K562 (cell line): ENCODE results near the gene PALLD. TPM values are rescaled to one million over a fixed set of nuclear protein-coding genes. Genes with fewer than 3 reads are reported as not detected.

Experiments
- ATAC-seq: fragments of 200-7000 bp; cut with Tn5 transposase; 3 replicates; pipeline ENCODE4 v1.9.1; 2020; ENCODE audit warnings: moderate library complexity
- BruUV-seq: library from RNA; stranded (reverse); fragments of 400-500 nt; replicated peaks from 2 replicates; lab custom pipeline; 2021; lab: Mats Ljungman, UMichigan
- CTCF ChIA-PET: fragments of 300-600 bp; formaldehyde crosslinking; extraction: SDS; loops from one replicate; lab custom pipeline; 2021; ENCODE audit warnings: low intra/inter-chr PET ratio; lab: Yijun Ruan, JAX
- POLR2A ChIA-PET: fragments of 300-600, 350-650 bp; sonication (Branson Sonifier 250); formaldehyde crosslinking; extraction: SDS; loops from one replicate; lab custom pipeline; 2021; ENCODE audit warnings: antibody characterized with exemption, inconsistent platforms; lab: Yijun Ruan, JAX
- DNase-seq, 4 experiments: peaks; one replicate each; pipeline versions ENCODE4 v3.0.0 to v3.0.0-alpha.2; 2011 to 2018; ENCODE audit warnings: low spot score in 3 of 4, mixed read lengths in 3 of 4; ENCODE audit errors: extremely low read depth in 1 of 4
- FAIRE-seq: peaks from 2 replicates; lab custom pipeline; 2011; peaks lifted over from hg19 to GRCh38; lab: Jason Lieb, UNC
- H2AFZ ChIP-seq: 2 replicates; pipeline ENCODE4 v1.6.0; 2011; ENCODE audit warnings: low read depth, low read length, control low read depth, inconsistent platforms
- H3K27ac ChIP-seq: fragments of 200-600 bp; 3 replicates; pipeline ENCODE4 v1.8.0; 2011; ENCODE audit warnings: low read depth, mild to moderate bottlenecking, control low read depth, inconsistent platforms, low read length, moderate library complexity, mixed read lengths; ENCODE audit errors: extremely low read depth
- H3K27me3 ChIP-seq, 2 experiments: fragments of 300-600 bp in 1 of 2; 2 replicates in 1 of 2; 3 replicates in 1 of 2; pipeline versions ENCODE4 v1.6.0 to v1.8.0; 2011; ENCODE audit warnings: inconsistent platforms in 2 of 2, low read length in 2 of 2, mild to moderate bottlenecking in 1 of 2, mixed read lengths in 1 of 2, moderate library complexity in 1 of 2; ENCODE audit not compliant: control insufficient read depth in 2 of 2, insufficient read depth in 2 of 2
- H3K36me3 ChIP-seq: fragments of 300-600 bp; 3 replicates; pipeline ENCODE4 v1.8.0; 2011; ENCODE audit warnings: mild to moderate bottlenecking, low read length, inconsistent platforms; ENCODE audit not compliant: control insufficient read depth, insufficient read depth
- H3K4me1 ChIP-seq, 2 experiments: fragments of 200-600 bp in 1 of 2; replicated peaks in 1 of 2; 2 replicates in 1 of 2; 3 replicates in 1 of 2; pipeline versions ENCODE4 v1.5.1 to v1.8.0; 2011; ENCODE audit warnings: inconsistent platforms in 2 of 2, low read length in 2 of 2, mild to moderate bottlenecking in 1 of 2, mixed read lengths in 1 of 2, moderate library complexity in 1 of 2; ENCODE audit not compliant: control insufficient read depth in 2 of 2, insufficient read depth in 2 of 2
- H3K4me2 ChIP-seq: 2 replicates; pipeline ENCODE4 v1.6.1; 2011; ENCODE audit warnings: low read length, control low read depth, inconsistent platforms, mixed read lengths; ENCODE audit not compliant: insufficient read depth
- H3K4me3 ChIP-seq: fragments of 200-600 bp; sonication (generic), shearing (Covaris generic); 2 replicates; pipeline ENCODE4 v1.5.1; 2016; ENCODE audit warnings: control low read depth, inconsistent platforms
- H3K79me2 ChIP-seq: fragments of 200-600 bp; 3 replicates; pipeline ENCODE4 v1.8.0; 2011; ENCODE audit warnings: low read length, inconsistent platforms; ENCODE audit not compliant: control insufficient read depth, insufficient read depth
- H3K9ac ChIP-seq, 2 experiments: 2 replicates each; pipeline versions ENCODE4 v1.6.0 to v1.6.1; 2011; ENCODE audit warnings: low read depth in 2 of 2, low read length in 2 of 2, control low read depth in 1 of 2, inconsistent platforms in 1 of 2, mild to moderate bottlenecking in 1 of 2, mixed read lengths in 1 of 2; ENCODE audit not compliant: insufficient read depth in 1 of 2
- H3K9me1 ChIP-seq: one replicate; pipeline ENCODE4 v1.6.0; 2011; ENCODE audit warnings: inconsistent platforms, mild to moderate bottlenecking, low read length, moderate library complexity; ENCODE audit not compliant: control insufficient read depth, insufficient read depth
- H3K9me3 ChIP-seq: replicated peaks from 2 replicates; pipeline ENCODE4 v1.5.1; 2011; ENCODE audit warnings: low read depth, low read length, inconsistent platforms; ENCODE audit not compliant: control insufficient read depth, insufficient read depth
- H4K20me1 ChIP-seq: replicated peaks from 2 replicates; pipeline ENCODE4 v1.6.1; 2011; ENCODE audit warnings: low read length, inconsistent platforms, mixed read lengths; ENCODE audit not compliant: control insufficient read depth, insufficient read depth
- CBFA2T3 ChIP-seq: fragments of 450-650 bp; IDR thresholded peaks from 2 replicates; pipeline ENCODE4 v1.6.1; 2017
- CHCHD3 ChIP-seq: fragments of 250-450 bp; sonication (Bioruptor Pico); IDR thresholded peaks from 2 replicates; pipeline ENCODE4 v2.1.2; 2022; ENCODE audit warnings: mild to moderate bottlenecking
- DDX20 ChIP-seq: fragments of 450-650 bp; IDR thresholded peaks from 2 replicates; pipeline ENCODE4 v1.6.1; 2016; ENCODE audit warnings: missing genetic modification characterization, low read depth, mild to moderate bottlenecking, missing compliant biosample characterization, moderate library complexity
- EHMT2 ChIP-seq: fragments of 450-650 bp; IDR thresholded peaks from 2 replicates; pipeline ENCODE4 v1.6.1; 2018; ENCODE audit warnings: antibody characterized with exemption
- ELK1 ChIP-seq: sonication (generic); formaldehyde crosslinking; IDR thresholded peaks from 2 replicates; pipeline ENCODE4 v1.8.1; 2022; ENCODE audit warnings: missing genetic modification reagents
- FOXA3 ChIP-seq, 2 experiments: fragments of 450-650 bp in 1 of 2; sonication (generic) in 1 of 2; formaldehyde crosslinking; IDR thresholded peaks in 1 of 2; conservative IDR thresholded peaks in 1 of 2; 2 replicates each; pipeline versions ENCODE4 v1.4.0 to v1.8.0; 2020 to 2022; ENCODE audit warnings: mild to moderate bottlenecking in 2 of 2, missing genetic modification reagents in 1 of 2
- GTF2E2 ChIP-seq: fragments of 200-800 bp; sonication (Bioruptor generic); IDR thresholded peaks from 2 replicates; pipeline ENCODE4 v1.6.1; 2016; ENCODE audit warnings: missing genetic modification characterization, missing compliant biosample characterization
- HDAC8 ChIP-seq: fragments of 450-650 bp; IDR thresholded peaks from 2 replicates; pipeline ENCODE4 v1.6.1; 2016; ENCODE audit warnings: mild to moderate bottlenecking, missing genetic modification characterization, moderate library complexity, missing compliant biosample characterization
- HNRNPH1 ChIP-seq: fragments of 200-400 bp; formaldehyde crosslinking; optimal IDR thresholded peaks from 2 replicates; pipeline ENCODE3; 2017; ENCODE audit warnings: low read depth, mild to moderate bottlenecking, low read length, moderate library complexity
- PHTF2 ChIP-seq: fragments of 250-450 bp; sonication (Bioruptor Pico); IDR thresholded peaks from 2 replicates; pipeline ENCODE4 v1.5.0; 2021; ENCODE audit warnings: mild to moderate bottlenecking
- SETDB1 ChIP-seq: IDR thresholded peaks from one replicate; pipeline ENCODE4 v1.6.1; 2012; ENCODE audit warnings: low read length, control low read depth, inconsistent platforms
- SMAD2 ChIP-seq: fragments of 150-350 bp; IDR thresholded peaks from 2 replicates; pipeline ENCODE4 v1.6.1; 2014; ENCODE audit warnings: low read depth, mild to moderate bottlenecking, low read length
- SMAD3 ChIP-seq: fragments of 450-650 bp; formaldehyde crosslinking; conservative IDR thresholded peaks from 2 replicates; pipeline ENCODE4 v1.4.0; 2020; ENCODE audit warnings: mild to moderate bottlenecking
- TGIF2 ChIP-seq: sonication (generic); formaldehyde crosslinking; IDR thresholded peaks from 2 replicates; pipeline ENCODE4 v1.8.1; 2022; ENCODE audit warnings: mild to moderate bottlenecking, missing genetic modification reagents, moderate library complexity
- ZNF232 ChIP-seq: sonication (generic); formaldehyde crosslinking; IDR thresholded peaks from 2 replicates; pipeline ENCODE4 v1.8.0; 2022; ENCODE audit warnings: mild to moderate bottlenecking, missing genetic modification reagents
- WGBS: fragments of 100-300 bp; shearing (Covaris generic); methylation state at CpG from one replicate; pipeline ENCODE4 v1.1.6; 2016; ENCODE audit warnings: low coverage, mixed read lengths; ENCODE audit not compliant: insufficient coverage; ENCODE audit errors: missing lambda C conversion rate; 5-methylcytosine and 5-hydroxymethylcytosine counted together
- in situ Hi-C: fragments of 300-500 bp; cut with MboI; formaldehyde crosslinking; loops from 4 replicates; pipeline ENCODE4 v1.15.0; 2018; ENCODE audit warnings: inconsistent platforms, mixed read lengths
- intact Hi-C: fragments of 100-400 bp; cut with micrococcal nuclease; formaldehyde crosslinking; loops from 2 replicates; pipeline ENCODE4 v1.14.2; 2022
- polyA plus RNA-seq, 8 experiments: library from polyadenylated mRNA; depleted of rRNA in 4 of 8; stranded (reverse) in 5 of 8; unstranded in 3 of 8; fragments of >200 nt; fragmentation: Nextera tagmentation in 2 of 8; fragmentation: Illumina TruSeq in 1 of 8; extraction: Ambion mirVana in 2 of 8; extraction: Trizol in 1 of 8; gene quantifications; 2 replicates each; pipeline versions ENCODE4 v1.2.1 to v1.2.3, GENCODE V29; 2011 to 2014; ENCODE audit warnings: inconsistent platforms in 1 of 8, missing spikeins in 1 of 8
- total RNA-seq, 7 experiments: library from RNA; depleted of rRNA in 6 of 7; stranded (reverse); fragments of >200 nt in 6 of 7; fragmentation: Illumina TruSeq in 2 of 7; extraction: Trizol in 2 of 7; gene quantifications; 2 replicates each; pipeline versions ENCODE4 v1.2.1 to v1.2.3, GENCODE V29; 2011 to 2021; ENCODE audit warnings: low replicate concordance in 1 of 7
- TF ChIP-seq, protein P1 (sequence below), 2 experiments: fragments of 450-650 bp in 1 of 2; sonication (generic) in 1 of 2; formaldehyde crosslinking; conservative IDR thresholded peaks; 2 replicates each; pipeline versions ENCODE4 v1.4.0 to v1.8.1; 2020 to 2022; ENCODE audit warnings: mild to moderate bottlenecking in 1 of 2, missing genetic modification reagents in 1 of 2

The PALLD gene
- total and polyA plus RNA-seq, 9 of the 15 experiments (the other 6 are each of a cell fraction or from before 2014, with no cell fraction given) = 0.01 to 0.35 (median 0.06) TPM; not detected in 3

GRCh38 chr4:168849030-168849675, 352.3 kb downstream of the PALLD start:
- CTCF ChIA-PET = no interaction called here

More at GRCh38 chr4:168849030-168849675, 352.3 kb downstream of the PALLD start:
- Histone ChIP-seq H3K4me2 (no peak overlapping the region), H3K27me3 (peaks cover 2 to 8% of the 10 kb centered on the region in 2 experiments; a peak in 2 of 5 replicates), H3K9ac (no peak overlapping the region), H3K9me3 (no peaks in the 10 kb centered on the region), H3K4me1 (no peaks in the 10 kb centered on the region), H3K36me3 (no peaks in the 10 kb centered on the region), H3K4me3 (no peak overlapping the region), H3K27ac (no peak overlapping the region), H4K20me1 (no peaks in the 10 kb centered on the region), H3K79me2 (no peaks in the 10 kb centered on the region), H3K9me1 (no peaks in the 10 kb centered on the region), H2AFZ (no peak overlapping the region)
- no peak for DNase-seq
- 1% methylated on average over 10 of the region's 10 CpGs for WGBS
- POLR2A ChIA-PET = no interaction called here
- no TSS peak for BruUV-seq
- intact Hi-C loops = no loop called here
- no peak for ATAC-seq
- no peak for FAIRE-seq
- TF ChIP-seq HNRNPH1 (no peak), TGIF2 (CRISPR knock-in tag) (no peak), CBFA2T3 (no peak), EHMT2 (no peak), CHCHD3 (CRISPR knock-in tag) (no peak), SETDB1 (no peak), ZNF232 (CRISPR knock-in tag) (no peak), SMAD3 (CRISPR knock-in tag) (no peak), SMAD2 (no peak), PHTF2 (no peak), HDAC8 (tag) (no peak), ELK1 (no peak), DDX20 (tag) (no peak), GTF2E2 (tag) (no peak), FOXA3 (CRISPR knock-in tag; conservative IDR thresholded peaks at IDR 0.05 in 1 of 2, IDR thresholded peaks at IDR 0.05 in 1 of 2) (no peak)
- TF ChIP-seq, protein P1, sequence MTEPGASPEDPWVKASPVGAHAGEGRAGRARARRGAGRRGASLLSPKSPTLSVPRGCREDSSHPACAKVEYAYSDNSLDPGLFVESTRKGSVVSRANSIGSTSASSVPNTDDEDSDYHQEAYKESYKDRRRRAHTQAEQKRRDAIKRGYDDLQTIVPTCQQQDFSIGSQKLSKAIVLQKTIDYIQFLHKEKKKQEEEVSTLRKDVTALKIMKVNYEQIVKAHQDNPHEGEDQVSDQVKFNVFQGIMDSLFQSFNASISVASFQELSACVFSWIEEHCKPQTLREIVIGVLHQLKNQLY (CRISPR knock-in tag; conservative IDR thresholded peaks at IDR 0.05) = no peak
- in situ Hi-C loops = no loop called here
